Parathyroid adenoma (tissue), 2 donors: ENCODE results near the gene ACVR1.

Experiments used
- H2AFZ ChIP-seq: fragments of 300-600 bp; sonication (generic); one replicate; pipeline ENCODE4 v1.7.0; 2017; ENCODE audit warnings: antibody characterized with exemption, mild to moderate bottlenecking
- H3K27ac ChIP-seq: fragments of 300-600 bp; sonication (generic); one replicate; pipeline ENCODE4 v1.7.0; 2017
- H3K27me3 ChIP-seq: fragments of 300-600 bp; sonication (generic); one replicate; pipeline ENCODE4 v1.7.0; 2017; ENCODE audit warnings: low read length; ENCODE audit not compliant: control insufficient read depth, insufficient read depth
- H3K36me3 ChIP-seq: fragments of 300-600 bp; sonication (generic); one replicate; pipeline ENCODE4 v1.7.0; 2017; ENCODE audit warnings: low read length; ENCODE audit not compliant: control insufficient read depth, insufficient read depth
- H3K4me1 ChIP-seq: fragments of 300-600 bp; sonication (generic); one replicate; pipeline ENCODE4 v1.7.0; 2017; ENCODE audit warnings: control low read depth
- H3K4me2 ChIP-seq: fragments of 300-600 bp; sonication (generic); one replicate; pipeline ENCODE4 v1.7.0; 2017; ENCODE audit warnings: low read length
- H3K4me3 ChIP-seq: fragments of 300-600 bp; sonication (generic); one replicate; pipeline ENCODE4 v1.7.0; 2017; ENCODE audit warnings: low read depth, low read length
- H3K79me2 ChIP-seq: fragments of 300-600 bp; sonication (generic); one replicate; pipeline ENCODE4 v1.7.0; 2017; ENCODE audit warnings: control low read depth
- H3K9ac ChIP-seq: fragments of 300-600 bp; sonication (generic); one replicate; pipeline ENCODE4 v1.7.0; 2017; ENCODE audit warnings: mild to moderate bottlenecking
- H3K9me3 ChIP-seq: fragments of 300-600 bp; sonication (generic); one replicate; pipeline ENCODE4 v1.7.0; 2017; ENCODE audit warnings: low read length; ENCODE audit not compliant: control insufficient read depth
- CTCF ChIP-seq: fragments of 300-600 bp; sonication (generic); IDR thresholded peaks from one replicate; pipeline ENCODE4 v1.7.0; 2017; ENCODE audit warnings: antibody characterized with exemption, mild to moderate bottlenecking
- donor health status: primary hyperparathyroidism.

ACVR1 gene

GRCh38 chr2:157785866-157786662, 90.1 kb downstream of the ACVR1 start:
- Histone ChIP-seq H2AFZ (no peak overlapping the region), H3K4me1 (peaks cover 3% of the 10 kb centered on the region), H3K9ac (no peak overlapping the region), H3K27me3 (no peaks in the 10 kb centered on the region), H3K4me2 (no peak overlapping the region), H3K79me2 (no peaks in the 10 kb centered on the region), H3K4me3 (no peak overlapping the region), H3K27ac (no peak overlapping the region), H3K9me3 (no peaks in the 10 kb centered on the region), H3K36me3 (no peaks in the 10 kb centered on the region)
- TF ChIP-seq CTCF: no peak

- no peak overlapping the region for H3K9ac ChIP-seq
- no peak for TF ChIP-seq CTCF
- H3K4me2 ChIP-seq: no peak overlapping the region
- no peak overlapping the region for H3K27ac ChIP-seq
- H3K4me3 ChIP-seq: no peak overlapping the region
- H3K4me1 ChIP-seq: peaks cover 3% of the 10 kb centered on the region
- no peaks in the 10 kb centered on the region for H3K9me3 ChIP-seq
- no peaks in the 10 kb centered on the region for H3K79me2 ChIP-seq
- H3K36me3 ChIP-seq: no peaks in the 10 kb centered on the region
- H2AFZ ChIP-seq: no peak overlapping the region
- no peaks in the 10 kb centered on the region for H3K27me3 ChIP-seq
These were observed 90.9 kb downstream of the ACVR1 start for GRCh38 chr2:157785200-157785599.

- Histone ChIP-seq H3K4me2 (no peak overlapping the region), H3K36me3 (no peaks in the 10 kb centered on the region), H3K27ac (no peak overlapping the region), H3K4me1 (no peaks in the 10 kb centered on the region), H3K9me3 (no peaks in the 10 kb centered on the region), H2AFZ (no peak overlapping the region), H3K9ac (no peak overlapping the region), H3K27me3 (no peaks in the 10 kb centered on the region), H3K79me2 (no peaks in the 10 kb centered on the region), H3K4me3 (no peak overlapping the region)
- TF ChIP-seq CTCF: no peak
These were observed 91.3 kb downstream of the ACVR1 start for GRCh38 chr2:157784823-157785175.

- H3K4me2 ChIP-seq: no peak overlapping the region
- no peaks in the 10 kb centered on the region for H3K4me1 ChIP-seq
- no peaks in the 10 kb centered on the region for H3K36me3 ChIP-seq
- no peak overlapping the region for H3K27ac ChIP-seq
- H2AFZ ChIP-seq: no peak overlapping the region
- no peaks in the 10 kb centered on the region for H3K27me3 ChIP-seq
- no peak for TF ChIP-seq CTCF
- H3K79me2 ChIP-seq: no peaks in the 10 kb centered on the region
- no peaks in the 10 kb centered on the region for H3K9me3 ChIP-seq
- H3K4me3 ChIP-seq: no peak overlapping the region
- no peak overlapping the region for H3K9ac ChIP-seq
These were observed 91.8 kb downstream of the ACVR1 start for GRCh38 chr2:157784169-157784822.
